Measurements from ENCODE around the gene VSIG10. TPM values are rescaled to one million over a fixed set of nuclear protein-coding genes. Genes with fewer than 3 reads are reported as not detected.

VSIG10 gene
- total RNA-seq, 1 experiment from 2014 or later = 36.1 TPM

GRCh38 chr12:118126119-118126757, 22.4 kb upstream of the VSIG10 start:
- DNase-seq = no peak
- Histone ChIP-seq H3K4me3 (ENCODE audit: insufficient read depth, low read depth, low read length) (no peak overlapping the region), H3K36me3 (replicated peaks; ENCODE audit: control insufficient read depth, insufficient read depth, low read length) (no peaks in the 10 kb centered on the region), H3K27me3 (ENCODE audit: control insufficient read depth, insufficient read depth, low read length) (no peaks in the 10 kb centered on the region)

- DNase-seq = no peak
- Histone ChIP-seq H3K27me3 (ENCODE audit: control insufficient read depth, insufficient read depth, low read length) (no peaks in the 10 kb centered on the region), H3K4me3 (ENCODE audit: insufficient read depth, low read depth, low read length) (no peak overlapping the region), H3K36me3 (replicated peaks; ENCODE audit: control insufficient read depth, insufficient read depth, low read length) (no peaks in the 10 kb centered on the region)
Observed at GRCh38 chr12:118125743-118126118, 21.9 kb upstream of the VSIG10 start.

GRCh38 chr12:118124333-118124874, 20.6 kb upstream of the VSIG10 start:
- Histone ChIP-seq H3K36me3 (replicated peaks; ENCODE audit: control insufficient read depth, insufficient read depth, low read length) (no peaks in the 10 kb centered on the region), H3K4me3 (ENCODE audit: insufficient read depth, low read depth, low read length) (no peak overlapping the region), H3K27me3 (ENCODE audit: control insufficient read depth, insufficient read depth, low read length) (no peaks in the 10 kb centered on the region)
- no peak for DNase-seq

GRCh38 chr12:118122264-118122663, 18.5 kb upstream of the VSIG10 start:
- H3K36me3 ChIP-seq (replicated peaks; ENCODE audit: control insufficient read depth, insufficient read depth, low read length) = no peaks in the 10 kb centered on the region
- no peaks in the 10 kb centered on the region for H3K27me3 ChIP-seq (ENCODE audit: control insufficient read depth, insufficient read depth, low read length)
- DNase-seq = no peak
- no peak overlapping the region for H3K4me3 ChIP-seq (ENCODE audit: insufficient read depth, low read depth, low read length)

- no peak overlapping the region for H3K4me3 ChIP-seq (ENCODE audit: insufficient read depth, low read depth, low read length)
- no peaks in the 10 kb centered on the region for H3K27me3 ChIP-seq (ENCODE audit: control insufficient read depth, insufficient read depth, low read length)
Observed at GRCh38 chr12:118120579-118121363, 17.0 kb upstream of the VSIG10 start.

GRCh38 chr12:118119449-118119879, 15.7 kb upstream of the VSIG10 start:
- DNase-seq = peak; percentile 60
- Histone ChIP-seq H3K36me3 (replicated peaks; ENCODE audit: control insufficient read depth, insufficient read depth, low read length) (no peaks in the 10 kb centered on the region), H3K4me3 (ENCODE audit: insufficient read depth, low read depth, low read length) (no peak overlapping the region), H3K27me3 (ENCODE audit: control insufficient read depth, insufficient read depth, low read length) (no peaks in the 10 kb centered on the region)

More at GRCh38 chr12:118120579-118121363, 17.0 kb upstream of the VSIG10 start:
- peak; percentile 88 for DNase-seq
- no peaks in the 10 kb centered on the region for H3K36me3 ChIP-seq (replicated peaks; ENCODE audit: control insufficient read depth, insufficient read depth, low read length)

GRCh38 chr12:118109088-118109487, 5.3 kb upstream of the VSIG10 start:
- DNase-seq = no peak
- Histone ChIP-seq H3K4me3 (ENCODE audit: insufficient read depth, low read depth, low read length) (no peak overlapping the region), H3K27me3 (ENCODE audit: control insufficient read depth, insufficient read depth, low read length) (no peaks in the 10 kb centered on the region), H3K36me3 (replicated peaks; ENCODE audit: control insufficient read depth, insufficient read depth, low read length) (no peaks in the 10 kb centered on the region)

- Histone ChIP-seq H3K36me3 (replicated peaks; ENCODE audit: control insufficient read depth, insufficient read depth, low read length) (no peaks in the 10 kb centered on the region), H3K4me3 (ENCODE audit: insufficient read depth, low read depth, low read length) (no peak overlapping the region), H3K27me3 (ENCODE audit: control insufficient read depth, insufficient read depth, low read length) (no peaks in the 10 kb centered on the region)
- no peak for DNase-seq
Observed at GRCh38 chr12:118107694-118108093, 3.9 kb upstream of the VSIG10 start.

- Histone ChIP-seq H3K36me3 (replicated peaks; ENCODE audit: control insufficient read depth, insufficient read depth, low read length) (no peaks in the 10 kb centered on the region; the same call in 1 of the 2 replicates), H3K27me3 (ENCODE audit: control insufficient read depth, insufficient read depth, low read length) (no peaks in the 10 kb centered on the region), H3K4me3 (ENCODE audit: insufficient read depth, low read depth, low read length) (no peak overlapping the region)
- no peak for DNase-seq
Observed at GRCh38 chr12:118107011-118107410, 3.2 kb upstream of the VSIG10 start.

GRCh38 chr12:118103201-118103600, 610 bp downstream of the VSIG10 start:
- no peak for DNase-seq
- peaks cover 1% of the 10 kb centered on the region for H3K36me3 ChIP-seq (replicated peaks; ENCODE audit: control insufficient read depth, insufficient read depth, low read length)
- H3K27me3 ChIP-seq (ENCODE audit: control insufficient read depth, insufficient read depth, low read length) = no peaks in the 10 kb centered on the region
- peak overlapping the region; percentile 96 for H3K4me3 ChIP-seq (ENCODE audit: insufficient read depth, low read depth, low read length)

GRCh38 chr12:118102609-118103008, 1.2 kb downstream of the VSIG10 start:
- peak; percentile 65 for DNase-seq
- Histone ChIP-seq H3K27me3 (ENCODE audit: control insufficient read depth, insufficient read depth, low read length) (no peaks in the 10 kb centered on the region), H3K4me3 (ENCODE audit: insufficient read depth, low read depth, low read length) (peak overlapping the region; percentile 96), H3K36me3 (replicated peaks; ENCODE audit: control insufficient read depth, insufficient read depth, low read length) (peaks cover 1% of the 10 kb centered on the region)

- peaks cover 1% of the 10 kb centered on the region for H3K36me3 ChIP-seq (replicated peaks; ENCODE audit: control insufficient read depth, insufficient read depth, low read length)
- DNase-seq = peak; percentile 61
- no peaks in the 10 kb centered on the region for H3K27me3 ChIP-seq (ENCODE audit: control insufficient read depth, insufficient read depth, low read length)
- peak overlapping the region; percentile 96; the same call in 1 of the 2 replicates for H3K4me3 ChIP-seq (ENCODE audit: insufficient read depth, low read depth, low read length)
Observed at GRCh38 chr12:118102070-118102469, 1.7 kb downstream of the VSIG10 start.

- peaks cover 1% of the 10 kb centered on the region for H3K36me3 ChIP-seq (replicated peaks; ENCODE audit: control insufficient read depth, insufficient read depth, low read length)
- DNase-seq = no peak
- H3K27me3 ChIP-seq (ENCODE audit: control insufficient read depth, insufficient read depth, low read length) = no peaks in the 10 kb centered on the region
- no peak overlapping the region for H3K4me3 ChIP-seq (ENCODE audit: insufficient read depth, low read depth, low read length)
Observed at GRCh38 chr12:118101051-118101450, 2.8 kb downstream of the VSIG10 start.

- no peak for DNase-seq
- Histone ChIP-seq H3K4me3 (ENCODE audit: insufficient read depth, low read depth, low read length) (no peak overlapping the region), H3K27me3 (ENCODE audit: control insufficient read depth, insufficient read depth, low read length) (no peaks in the 10 kb centered on the region), H3K36me3 (replicated peaks; ENCODE audit: control insufficient read depth, insufficient read depth, low read length) (peaks cover 6% of the 10 kb centered on the region)
Observed at GRCh38 chr12:118098911-118099671, 4.7 kb downstream of the VSIG10 start.

Data from H7 (cell line).